HG03139 (cell line): ENCODE measurements around the gene ARHGEF17.

Source experiments
- ATAC-seq: cut with Tn5 transposase; IDR thresholded peaks from one replicate; pipeline ENCODE4 v1.9.1; 2021; ENCODE audit not compliant: unreplicated experiment

The ARHGEF17 gene

DNA sequence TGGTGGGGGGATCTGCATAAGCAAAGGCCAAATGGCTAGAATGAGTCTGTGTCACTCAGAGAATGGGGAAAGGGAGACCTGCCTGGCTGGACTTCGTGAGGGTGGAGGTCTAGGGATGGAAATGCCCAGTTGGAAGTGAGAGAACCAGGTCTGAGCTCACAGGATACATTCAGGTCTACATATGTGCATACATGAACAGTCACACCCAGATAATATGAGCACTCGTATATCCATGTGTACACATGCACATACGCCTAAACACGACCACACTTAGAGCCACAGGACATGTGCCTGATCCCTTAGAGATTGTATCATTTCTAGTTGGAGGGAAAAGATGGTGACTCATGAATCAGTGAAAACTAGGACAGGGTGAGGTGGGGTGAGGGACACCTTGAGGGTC, 47.0 kb downstream of the ARHGEF17 start:
- no peak for ATAC-seq

- ATAC-seq: no peak
Measured at GRCh38 chr11:73356979-73357860, 49.1 kb downstream of the ARHGEF17 start.

GRCh38 chr11:73358071-73358470, 50.0 kb downstream of the ARHGEF17 start:
- no peak for ATAC-seq

GRCh38 chr11:73359341-73359740, 51.3 kb downstream of the ARHGEF17 start:
- ATAC-seq: no peak

- ATAC-seq: no peak
Measured at GRCh38 chr11:73359930-73360742, 52.1 kb downstream of the ARHGEF17 start.

DNA sequence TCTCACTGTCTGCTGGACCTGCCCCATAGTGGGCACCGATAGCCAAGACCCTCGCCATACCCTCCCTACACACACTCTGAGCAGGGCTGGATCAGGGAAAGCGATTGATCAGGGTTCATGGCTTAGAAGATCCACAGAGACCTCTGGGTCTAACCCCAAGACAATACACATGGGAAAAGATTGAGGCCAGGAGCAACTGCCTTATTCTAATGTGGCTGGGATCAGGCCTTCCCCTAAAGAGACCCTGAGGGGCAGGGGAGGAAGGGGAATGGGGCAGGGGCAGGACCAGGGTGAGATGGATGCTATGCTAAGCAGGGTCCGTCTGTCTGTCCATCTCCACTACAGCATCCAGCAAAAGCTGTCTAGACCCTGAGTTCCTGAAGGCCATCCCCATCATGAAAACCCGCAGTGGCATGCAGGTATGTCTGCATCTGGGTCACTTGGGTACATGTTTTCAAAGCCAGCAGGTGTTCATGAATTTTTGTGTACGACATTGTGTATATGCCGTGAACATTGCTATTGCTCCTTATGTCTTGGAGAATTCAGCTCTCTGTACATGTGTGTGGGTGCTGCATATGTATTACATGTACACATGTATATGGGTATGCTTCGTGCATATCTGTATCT, 52.8 kb downstream of the ARHGEF17 start:
- ATAC-seq: no peak

DNA sequence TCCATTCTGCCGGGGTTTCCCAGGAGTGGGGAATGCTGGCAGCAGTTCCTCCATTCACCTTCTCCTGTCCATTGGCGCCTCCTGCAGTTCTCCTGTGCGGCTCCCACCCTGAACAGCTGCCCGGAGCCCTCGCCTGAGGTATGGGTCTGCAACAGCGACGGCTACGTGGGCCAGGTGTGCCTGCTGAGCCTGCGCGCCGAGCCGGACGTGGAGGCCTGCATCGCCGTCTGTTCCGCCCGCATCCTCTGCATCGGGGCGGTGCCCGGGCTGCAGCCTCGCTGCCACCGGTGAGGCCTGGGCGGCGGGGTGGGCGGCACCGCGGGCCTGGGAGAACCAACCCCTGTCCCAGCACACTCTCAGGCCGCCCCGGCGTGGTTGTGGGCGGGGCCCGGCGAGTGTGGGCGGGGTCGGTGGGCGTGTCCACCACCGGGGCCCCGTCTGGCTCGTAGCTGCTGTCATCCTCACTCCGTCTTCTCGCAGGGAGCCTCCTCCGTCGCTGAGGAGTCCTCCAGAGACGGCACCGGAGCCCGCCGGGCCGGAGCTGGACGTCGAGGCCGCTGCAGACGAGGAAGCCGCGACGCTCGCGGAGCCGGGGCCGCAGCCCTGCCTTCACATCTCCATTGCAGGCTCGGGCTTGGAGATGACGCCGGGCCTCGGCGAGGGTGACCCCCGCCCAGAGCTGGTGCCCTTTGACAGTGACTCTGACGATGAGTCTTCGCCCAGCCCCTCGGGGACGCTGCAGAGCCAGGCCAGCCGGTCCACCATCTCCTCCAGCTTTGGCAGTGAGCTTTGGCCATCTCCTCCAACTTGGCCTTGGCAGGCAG, 54.1 kb downstream of the ARHGEF17 start:
- no peak for ATAC-seq

- no peak for ATAC-seq
Measured at GRCh38 chr11:73363147-73363546, 55.1 kb downstream of the ARHGEF17 start.

DNA sequence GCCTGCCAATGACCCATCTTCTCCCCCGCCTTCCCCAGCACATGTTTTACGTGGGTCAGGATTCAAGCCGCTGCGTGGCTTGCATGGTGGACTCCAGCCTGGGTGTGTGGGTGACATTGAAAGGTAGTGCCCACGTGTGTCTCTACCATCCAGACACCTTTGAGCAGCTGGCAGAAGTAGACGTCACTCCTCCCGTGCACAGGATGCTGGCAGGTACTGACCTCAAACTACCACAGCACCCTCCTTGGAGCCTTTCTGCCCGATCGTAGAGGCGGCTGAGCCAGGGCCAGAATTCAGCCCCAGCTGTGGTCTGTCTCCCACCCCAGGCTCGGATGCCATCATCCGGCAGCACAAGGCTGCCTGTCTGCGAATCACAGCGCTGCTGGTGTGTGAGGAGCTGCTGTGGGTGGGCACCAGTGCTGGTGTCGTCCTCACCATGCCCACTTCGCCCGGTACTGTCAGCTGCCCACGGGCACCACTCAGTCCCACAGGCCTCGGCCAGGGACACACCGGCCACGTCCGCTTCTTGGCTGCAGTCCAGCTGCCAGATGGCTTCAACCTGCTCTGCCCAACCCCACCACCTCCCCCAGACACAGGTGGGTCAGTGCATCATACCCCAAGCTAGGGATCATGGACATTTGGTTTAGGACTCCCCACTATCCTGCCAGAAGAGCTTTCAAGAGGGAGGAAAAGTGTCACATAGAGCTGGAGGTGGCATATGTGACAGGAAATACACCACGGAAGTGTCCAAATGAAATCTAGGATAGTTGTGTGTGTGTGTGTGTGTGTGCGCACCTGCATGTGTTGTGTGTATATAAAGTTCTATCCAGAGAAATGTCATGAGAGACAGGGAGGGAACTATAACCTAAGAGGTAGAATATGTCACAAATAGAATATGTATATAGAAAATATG, 57.5 kb downstream of the ARHGEF17 start:
- ATAC-seq: no peak

- no peak for ATAC-seq
Measured at GRCh38 chr11:73366265-73366610, 58.2 kb downstream of the ARHGEF17 start.

- no peak for ATAC-seq
Measured at GRCh38 chr11:73366953-73367352, 58.9 kb downstream of the ARHGEF17 start.

GRCh38 chr11:73367482-73368024, 59.5 kb downstream of the ARHGEF17 start:
- no peak for ATAC-seq

DNA sequence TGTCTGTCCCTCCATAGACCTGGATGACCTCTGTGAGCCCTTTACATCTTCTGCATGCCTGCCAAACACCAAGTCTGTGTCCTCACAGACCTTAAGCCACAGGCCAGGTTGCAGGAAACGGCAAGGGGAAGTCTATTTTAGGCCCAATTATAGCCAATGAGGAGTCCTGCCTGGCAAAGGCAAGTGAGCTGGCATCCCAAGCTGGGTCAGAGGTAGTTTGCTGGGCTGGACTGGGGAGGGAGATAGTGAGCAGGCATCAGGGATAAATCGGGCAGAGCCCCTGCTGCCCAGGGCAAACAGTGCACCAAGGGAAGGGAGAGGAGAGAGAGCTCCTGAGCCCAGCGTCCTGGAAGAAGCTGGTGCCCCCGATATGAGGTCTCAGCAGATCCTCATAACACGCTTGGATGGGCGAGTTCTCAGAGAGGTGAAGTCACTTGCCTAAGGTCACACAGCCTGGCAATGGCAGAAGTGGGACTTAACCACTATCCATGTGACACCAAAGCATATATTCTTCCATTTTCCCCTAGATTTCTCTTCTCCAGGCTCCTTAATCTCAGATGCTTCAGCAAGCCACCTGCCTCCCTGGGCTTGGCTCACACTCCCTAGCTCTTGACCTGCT, 64.4 kb downstream of the ARHGEF17 start:
- ATAC-seq: no peak

GRCh38 chr11:73374151-73374550, 66.1 kb downstream of the ARHGEF17 start:
- ATAC-seq: no peak

- ATAC-seq: no peak
Measured at GRCh38 chr11:73375830-73376159, 67.7 kb downstream of the ARHGEF17 start.

DNA sequence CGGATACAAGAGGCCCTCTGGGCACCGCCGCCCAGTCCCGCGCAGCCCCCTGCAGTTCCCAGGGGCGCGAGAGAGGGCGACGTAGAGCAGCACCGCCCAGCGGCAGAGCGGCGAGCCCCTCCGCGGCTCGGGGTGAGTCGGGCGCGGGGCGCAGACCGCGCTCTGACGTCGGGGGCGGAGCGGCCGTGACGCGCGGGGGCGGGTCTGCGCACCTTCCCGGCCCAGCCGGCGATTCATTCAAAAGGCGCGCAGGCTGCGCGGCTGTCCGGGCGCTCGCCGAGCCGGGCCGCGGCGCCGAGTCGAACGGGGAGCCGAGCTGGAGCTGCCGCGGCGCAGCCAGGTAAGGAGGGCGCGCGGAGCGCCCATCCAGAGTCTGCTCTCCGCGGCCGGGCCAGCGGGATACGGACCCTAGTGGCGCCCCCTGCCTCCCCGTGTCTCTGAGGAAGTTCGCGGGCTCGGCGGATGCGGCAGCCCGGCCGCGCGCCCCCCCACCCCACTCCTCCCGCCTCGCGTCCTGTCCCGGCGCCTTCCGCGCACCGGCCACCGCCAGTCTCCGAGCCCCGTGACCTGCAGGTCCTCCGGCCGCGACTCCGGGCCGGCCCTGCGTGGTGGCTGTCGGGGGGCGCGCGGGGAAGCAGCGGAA, 68.2 kb downstream of the ARHGEF17 start, which contains the start of gene RELT:
Gene RELT, plus strand, starts transcription at position 240 of the 643 bp plus-strand sequence. CDS start 12,738 bp downstream, outside the sequence.
- peak; percentile 78 for ATAC-seq

GRCh38 chr11:73376803-73377629, 68.9 kb downstream of the ARHGEF17 start:
- no peak for ATAC-seq
